Measurements from ENCODE around the gene KAZN.

The KAZN gene

GRCh38 chr1:14873677-14874076, 275.2 kb downstream of the KAZN start:
- Mint-ChIP-seq H3K4me1 (ENCODE audit: low read depth in 2 of 2) (no peaks in the 10 kb centered on the region), H3K27ac (no peak overlapping the region), H3K9me3 (no peaks in the 10 kb centered on the region), H3K36me3 (ENCODE audit: insufficient read depth) (no peaks in the 10 kb centered on the region), H3K4me3 (no peak overlapping the region), H3K27me3 (peaks cover 0 to 7% of the 10 kb centered on the region in 2 donors)
- no peak for DNase-seq
- ATAC-seq (replicated peaks) = no peak

- no peaks in the 10 kb centered on the region for H3K36me3 Mint-ChIP-seq (ENCODE audit: insufficient read depth)
- H3K4me1 Mint-ChIP-seq (ENCODE audit: low read depth in 2 of 2) = no peaks in the 10 kb centered on the region
- no peaks in the 10 kb centered on the region for H3K9me3 Mint-ChIP-seq
- no peak for DNase-seq
- no peak overlapping the region for H3K27ac Mint-ChIP-seq
- H3K4me3 Mint-ChIP-seq = no peak overlapping the region
- ATAC-seq (replicated peaks) = no peak
- H3K27me3 Mint-ChIP-seq = peaks cover 7 to 13% of the 10 kb centered on the region in 2 donors
Measured at GRCh38 chr1:14875524-14876509, 277.3 kb downstream of the KAZN start.

DNA sequence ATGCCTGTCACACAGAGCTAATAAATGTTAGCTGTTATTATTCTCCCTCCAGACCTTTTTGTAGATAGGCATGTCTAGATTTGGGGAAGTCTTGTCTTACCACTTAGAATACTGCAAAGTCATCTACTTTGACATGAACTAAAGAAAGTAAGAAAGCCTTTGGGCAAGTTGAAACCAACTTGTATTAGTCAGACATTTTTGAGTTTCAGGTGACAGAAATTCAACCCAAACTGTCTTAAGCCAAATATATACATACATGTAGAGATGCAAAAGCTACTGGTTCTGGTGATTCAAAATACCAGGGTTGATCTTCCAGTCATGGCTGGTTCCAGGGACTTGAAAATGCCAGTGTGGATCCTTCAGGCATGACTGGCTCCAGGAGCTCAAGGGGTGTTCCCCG, 278.3 kb downstream of the KAZN start:
- no peak for ATAC-seq (replicated peaks)
- Mint-ChIP-seq H3K4me3 (no peak overlapping the region), H3K4me1 (ENCODE audit: low read depth in 2 of 2) (no peaks in the 10 kb centered on the region)

DNA sequence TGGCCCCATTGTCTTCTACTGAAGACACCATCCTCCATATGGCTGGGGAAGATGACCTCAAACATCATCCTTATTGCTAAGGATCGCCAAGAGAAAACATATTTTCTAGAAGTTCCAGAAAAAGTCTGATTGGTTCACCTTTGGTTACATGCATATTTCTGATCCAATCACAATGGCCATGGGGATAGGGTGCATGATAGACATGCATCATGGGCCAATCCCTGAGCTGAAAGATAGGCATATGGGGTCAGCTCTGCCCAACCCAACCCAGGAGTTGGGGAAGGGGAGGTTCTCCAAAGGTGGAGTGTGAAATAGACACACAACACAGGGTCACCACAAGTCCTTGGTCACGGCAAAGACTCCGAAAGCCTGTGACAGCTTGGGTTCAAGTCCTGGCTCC, 278.7 kb downstream of the KAZN start:
- H3K27ac Mint-ChIP-seq = no peak overlapping the region
- no peaks in the 10 kb centered on the region for H3K36me3 Mint-ChIP-seq (ENCODE audit: insufficient read depth)
- peaks cover 8 to 22% of the 10 kb centered on the region in 2 donors for H3K27me3 Mint-ChIP-seq
- ATAC-seq (replicated peaks) (no peak), DNase-seq (no peak)
- no peaks in the 10 kb centered on the region for H3K4me1 Mint-ChIP-seq (ENCODE audit: low read depth in 2 of 2)
- H3K4me3 Mint-ChIP-seq = no peak overlapping the region
- H3K9me3 Mint-ChIP-seq = no peaks in the 10 kb centered on the region

More for the DNA sequence above, 278.3 kb downstream of the KAZN start:
- H3K27me3 Mint-ChIP-seq = peaks cover 3 to 18% of the 10 kb centered on the region in 2 donors
- H3K36me3 Mint-ChIP-seq (ENCODE audit: insufficient read depth) = no peaks in the 10 kb centered on the region
- no peak for DNase-seq
- no peaks in the 10 kb centered on the region for H3K9me3 Mint-ChIP-seq
- H3K27ac Mint-ChIP-seq = no peak overlapping the region

DNA sequence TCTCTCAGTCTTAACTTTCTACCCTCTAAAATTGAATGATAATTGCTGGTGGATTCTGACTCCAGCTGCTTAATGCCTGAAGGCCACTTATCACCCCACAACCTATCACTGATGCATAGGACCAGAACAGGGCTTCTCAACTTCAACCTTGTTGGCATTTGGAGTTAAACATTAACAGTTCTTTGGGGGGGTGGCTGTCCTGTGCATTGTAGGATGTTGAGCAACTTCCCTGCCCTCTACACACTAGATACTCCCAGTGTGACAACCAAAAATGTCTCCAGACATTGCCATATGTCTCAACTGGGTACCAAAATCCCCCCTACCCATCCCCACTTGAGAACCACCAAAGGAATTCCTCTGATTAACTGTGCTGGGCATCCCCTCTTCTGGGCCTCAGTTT, 279.6 kb downstream of the KAZN start:
- ATAC-seq (replicated peaks) (no peak), DNase-seq (no peak)
- Mint-ChIP-seq H3K27ac (no peak overlapping the region), H3K4me1 (ENCODE audit: low read depth in 2 of 2) (no peaks in the 10 kb centered on the region), H3K9me3 (no peaks in the 10 kb centered on the region), H3K36me3 (ENCODE audit: insufficient read depth) (no peaks in the 10 kb centered on the region), H3K27me3 (peaks cover 17 to 27% of the 10 kb centered on the region in 2 donors), H3K4me3 (no peak overlapping the region)

GRCh38 chr1:14878951-14879350, 280.5 kb downstream of the KAZN start:
- Mint-ChIP-seq H3K36me3 (ENCODE audit: insufficient read depth) (no peaks in the 10 kb centered on the region), H3K27me3 (peaks cover 23 to 32% of the 10 kb centered on the region in 2 donors), H3K9me3 (no peaks in the 10 kb centered on the region), H3K4me3 (no peak overlapping the region), H3K4me1 (ENCODE audit: low read depth in 2 of 2) (no peaks in the 10 kb centered on the region), H3K27ac (no peak overlapping the region)
- DNase-seq (no peak), ATAC-seq (replicated peaks) (no peak)

DNA sequence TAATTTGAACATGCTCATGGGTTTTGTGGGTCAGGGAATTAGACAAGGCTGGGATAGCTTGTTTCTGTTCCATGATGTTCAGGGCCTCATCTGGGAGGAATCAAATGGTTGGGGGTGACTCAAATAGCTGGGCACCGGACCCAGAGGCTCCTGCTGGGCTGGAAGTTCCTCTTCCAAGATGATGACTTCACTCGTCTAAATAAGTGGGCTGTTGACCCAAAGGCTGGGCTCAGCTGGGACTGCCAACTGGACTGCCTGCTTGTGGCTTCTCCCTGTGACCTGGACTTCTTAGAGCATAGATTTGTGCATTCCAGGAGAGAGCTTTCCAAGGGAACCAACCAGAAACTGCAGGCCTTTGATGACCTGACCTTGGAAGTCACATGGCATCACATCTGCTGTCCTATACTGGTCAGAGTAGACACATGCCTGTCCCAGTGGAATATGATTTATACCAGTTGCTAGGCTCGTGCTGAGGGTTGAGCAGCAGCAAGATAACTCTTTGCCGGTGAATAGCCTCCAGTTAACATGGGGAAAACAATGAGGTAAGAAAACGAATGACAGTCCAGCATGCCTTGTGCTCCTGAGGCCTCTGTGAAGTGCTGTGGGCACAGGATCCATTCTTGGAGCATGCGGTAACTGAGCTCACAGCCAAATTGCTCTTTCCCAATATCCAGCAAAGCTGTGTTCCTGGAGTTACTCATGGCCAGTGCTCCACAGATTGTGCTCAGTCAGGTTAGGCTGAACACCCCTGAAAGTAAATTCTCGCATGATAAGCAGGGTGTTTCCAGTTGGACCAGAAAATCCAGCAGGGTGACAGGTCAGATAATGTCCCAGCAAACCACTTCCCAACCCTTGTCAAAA, 282.2 kb downstream of the KAZN start:
- H3K4me3 Mint-ChIP-seq = no peak overlapping the region
- H3K27me3 Mint-ChIP-seq = peaks cover 23 to 47% of the 10 kb centered on the region in 2 donors
- H3K36me3 Mint-ChIP-seq (ENCODE audit: insufficient read depth) = no peaks in the 10 kb centered on the region
- DNase-seq = no peak
- no peaks in the 10 kb centered on the region for H3K4me1 Mint-ChIP-seq (ENCODE audit: low read depth in 2 of 2)
- no peak overlapping the region for H3K27ac Mint-ChIP-seq
- H3K9me3 Mint-ChIP-seq = no peaks in the 10 kb centered on the region
- no peak for ATAC-seq (replicated peaks)

- ATAC-seq (replicated peaks) (no peak), DNase-seq (no peak)
- Mint-ChIP-seq H3K27me3 (peaks cover 23 to 54% of the 10 kb centered on the region in 2 donors), H3K27ac (no peak overlapping the region), H3K4me3 (no peak overlapping the region), H3K9me3 (no peaks in the 10 kb centered on the region), H3K4me1 (ENCODE audit: low read depth in 2 of 2) (no peaks in the 10 kb centered on the region), H3K36me3 (ENCODE audit: insufficient read depth) (no peaks in the 10 kb centered on the region)
Measured at GRCh38 chr1:14881775-14882672, 283.5 kb downstream of the KAZN start.

- Mint-ChIP-seq H3K4me3 (no peak overlapping the region), H3K9me3 (no peaks in the 10 kb centered on the region), H3K36me3 (ENCODE audit: insufficient read depth) (no peaks in the 10 kb centered on the region), H3K27ac (no peak overlapping the region), H3K27me3 (peaks cover 27 to 70% of the 10 kb centered on the region in 2 donors), H3K4me1 (ENCODE audit: low read depth in 2 of 2) (no peaks in the 10 kb centered on the region)
- DNase-seq (no peak), ATAC-seq (replicated peaks) (no peak)
Measured at GRCh38 chr1:14884614-14885175, 286.2 kb downstream of the KAZN start.

- Mint-ChIP-seq H3K9me3 (no peaks in the 10 kb centered on the region), H3K27me3 (peaks cover 28 to 57% of the 10 kb centered on the region in 2 donors), H3K27ac (no peak overlapping the region), H3K4me1 (ENCODE audit: low read depth in 2 of 2) (no peaks in the 10 kb centered on the region), H3K36me3 (ENCODE audit: insufficient read depth) (no peaks in the 10 kb centered on the region), H3K4me3 (no peak overlapping the region)
- ATAC-seq (replicated peaks) = no peak
- DNase-seq = no peak
Measured at GRCh38 chr1:14887044-14887566, 288.6 kb downstream of the KAZN start.

GRCh38 chr1:14887764-14888350, 289.4 kb downstream of the KAZN start:
- Mint-ChIP-seq H3K27me3 (peaks cover 28 to 58% of the 10 kb centered on the region in 2 donors), H3K9me3 (no peaks in the 10 kb centered on the region), H3K27ac (no peak overlapping the region), H3K4me1 (ENCODE audit: low read depth in 2 of 2) (no peaks in the 10 kb centered on the region), H3K36me3 (ENCODE audit: insufficient read depth) (no peaks in the 10 kb centered on the region), H3K4me3 (no peak overlapping the region)
- DNase-seq (no peak), ATAC-seq (replicated peaks) (no peak)

DNA sequence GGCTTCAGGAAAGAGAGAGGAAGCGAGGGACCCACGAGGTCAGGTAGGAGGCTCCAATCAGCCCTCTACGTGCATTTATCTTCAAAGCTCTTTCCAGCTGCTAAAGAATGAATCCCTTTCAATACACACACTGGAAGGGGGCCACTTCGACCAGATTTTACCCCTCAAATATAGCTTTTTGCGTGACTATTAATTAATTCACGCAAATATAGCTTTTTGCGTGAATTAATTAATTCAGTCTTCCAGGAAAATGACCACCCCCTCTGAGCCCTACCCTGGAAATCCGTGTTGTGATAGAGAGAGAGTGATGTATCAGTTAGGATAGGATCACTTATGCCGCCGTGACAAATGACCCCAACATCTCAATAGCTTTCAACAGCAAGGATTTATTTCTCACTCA, 289.9 kb downstream of the KAZN start:
- ATAC-seq (replicated peaks) = no peak
- no peak for DNase-seq
- Mint-ChIP-seq H3K9me3 (no peaks in the 10 kb centered on the region), H3K4me3 (no peak overlapping the region), H3K27ac (no peak overlapping the region), H3K36me3 (ENCODE audit: insufficient read depth) (no peaks in the 10 kb centered on the region), H3K27me3 (peaks cover 28 to 63% of the 10 kb centered on the region in 2 donors), H3K4me1 (ENCODE audit: low read depth in 2 of 2) (peaks cover 0 to under 1% of the 10 kb centered on the region in 2 donors)

All from effector memory CD8-positive, alpha-beta T cell (primary cell).